Body of pancreas (tissue), 4 donors: ENCODE data around the gene MYPOP. TPM values are rescaled to one million over a fixed set of nuclear protein-coding genes. Genes with fewer than 3 reads are reported as not detected.

Experiments
- ATAC-seq: fragments of 150-250 bp; one replicate; pipeline ENCODE4 v1.9.1; 2016
- DNase-seq, 4 donors: peaks; one replicate each; pipeline ENCODE4 v3.0.0-alpha.2; 2019
- H3K27ac ChIP-seq, 4 donors: fragments of 200-600 bp; sonication (generic); 1 replicate in 3 of 4; 2 replicates in 1 of 4; pipeline versions ENCODE4 v1.5.1 to v1.6.1; 2016 to 2019; ENCODE audit warnings: mild to moderate bottlenecking in 1 of 4, mixed read lengths in 1 of 4, moderate library complexity in 1 of 4
- H3K27me3 ChIP-seq, 2 donors: fragments of 200-600 bp; sonication (generic); one replicate each; pipeline ENCODE4 v1.6.0; 2016; ENCODE audit warnings: mild to moderate bottlenecking in 1 of 2
- H3K36me3 ChIP-seq, 2 donors: fragments of 200-600 bp; sonication (generic); replicated peaks in 1 of 2; 2 replicates each; pipeline ENCODE4 v1.5.1; 2016; ENCODE audit warnings: low read depth in 2 of 2; ENCODE audit not compliant: insufficient read depth in 1 of 2
- H3K4me1 ChIP-seq: fragments of 200-600 bp; sonication (generic); one replicate; pipeline ENCODE4 v1.6.0; 2016
- H3K4me3 ChIP-seq, 2 donors: fragments of 200-600 bp; sonication (generic); 1 replicate in 1 of 2; 2 replicates in 1 of 2; pipeline ENCODE4 v1.5.1; 2016 to 2019
- H3K9me3 ChIP-seq, 3 donors: fragments of 200-600 bp; sonication (generic); 1 replicate in 2 of 3; 2 replicates in 1 of 3; pipeline ENCODE4 v1.5.1; 2016
- CTCF ChIP-seq, 7 experiments: fragments of 450-650 bp in 4 of 7; fragments of 200-600 bp in 3 of 7; sonication (generic) in 3 of 7; IDR thresholded peaks; one replicate each; pipeline ENCODE4 v1.5.1; 2016 to 2019; ENCODE audit warnings: antibody characterized with exemption in 7 of 7
- POLR2A ChIP-seq, 3 donors: fragments of 450-650 bp; IDR thresholded peaks; one replicate each; pipeline ENCODE4 v1.6.1; 2016; ENCODE audit warnings: antibody characterized with exemption in 3 of 3, mild to moderate bottlenecking in 2 of 3
- WGBS, 2 donors: methylation state at CpG; one replicate each; pipeline ENCODE4 v1.1.5; 2017; 5-methylcytosine and 5-hydroxymethylcytosine counted together
- intact Hi-C: fragments of 100-400 bp; cut with DNase I; formaldehyde crosslinking; loops from one replicate; pipeline ENCODE4 v1.15.1; 2023
- total RNA-seq, 2 donors: library from RNA; depleted of rRNA; stranded (reverse); fragments of >200 nt; gene quantifications; one replicate each; pipeline ENCODE4 v1.1.0, GENCODE V29; 2016

The MYPOP gene
- total RNA-seq, 2 donors from 2014 or later, result 6.7 to 13.5 TPM

- intact Hi-C loops, result no loop called here
- H3K4me3 ChIP-seq, result peak overlapping the region; percentile 2 to 49
- H3K27me3 ChIP-seq, result no peaks in the 10 kb centered on the region
- peak overlapping the region; percentile 83 to 96 (median 90) for H3K27ac ChIP-seq
- no peaks in the 10 kb centered on the region for H3K9me3 ChIP-seq
- WGBS, 2 donors, result 1% methylated on average over 17 to 32 of the region's 32 CpGs
- no peaks in the 10 kb centered on the region for H3K36me3 ChIP-seq
- DNase-seq (peak; percentile 91 to 94 (median 92)), ATAC-seq (peak; percentile 57)
- TF ChIP-seq CTCF (IDR thresholded peaks at IDR 0.05) (no peak), POLR2A (IDR thresholded peaks at IDR 0.05) (peak; percentile 28 to 81 (median 58))
- peaks cover 42% of the 10 kb centered on the region for H3K4me1 ChIP-seq
Measured at GRCh38 chr19:45886427-45887199, 15.8 kb downstream of the MYPOP start.

- Histone ChIP-seq H3K27me3 (no peaks in the 10 kb centered on the region), H3K4me1 (peaks cover 50% of the 10 kb centered on the region), H3K4me3 (peak within 1 kb of the TSS; percentile 7 to 49), H3K36me3 (no peaks in the 10 kb centered on the region), H3K27ac (peak within 1 kb of the TSS; percentile 83 to 96 (median 90)), H3K9me3 (no peaks in the 10 kb centered on the region)
- ATAC-seq (peak; percentile 58), DNase-seq (peak; percentile 93 to 96 (median 94))
- intact Hi-C loops, result no loop called here
- TF ChIP-seq CTCF (IDR thresholded peaks at IDR 0.05) (peak in 2 of 7 experiments; percentile 12 to 32), POLR2A (IDR thresholded peaks at IDR 0.05) (peak in 2 of 3 donors; percentile 46 to 55)
- 1% methylated on average over 42 to 75 of the region's 107 CpGs for WGBS, 2 donors
Measured at GRCh38 chr19:45885556-45886426, 16.6 kb downstream of the MYPOP start, which contains the start of gene IRF2BP1. TSS of gene IRF2BP1 (minus strand) at chr19:45886141. CDS start at chr19:45885774, 367 bp downstream.

GRCh38 chr19:45884682-45885555, 17.5 kb downstream of the MYPOP start:
- no peak for ATAC-seq
- intact Hi-C loops, result no loop called here
- Histone ChIP-seq H3K4me1 (peaks cover 59% of the 10 kb centered on the region), H3K9me3 (no peaks in the 10 kb centered on the region), H3K27ac (peak overlapping the region; percentile 83 to 96 (median 90)), H3K4me3 (peak overlapping the region; percentile 7 to 49), H3K27me3 (no peaks in the 10 kb centered on the region), H3K36me3 (no peaks in the 10 kb centered on the region)
- no peak for TF ChIP-seq POLR2A (IDR thresholded peaks at IDR 0.05)
- no peak for TF ChIP-seq CTCF (IDR thresholded peaks at IDR 0.05)
- 28 to 52% methylated on average over 9 to 69 of the region's 72 CpGs for WGBS, 2 donors
- DNase-seq, result peak in 2 of 4 donors; percentile 34 to 40

GRCh38 chr19:45883881-45884681, 18.3 kb downstream of the MYPOP start:
- no peak overlapping the region for H3K4me3 ChIP-seq
- TF ChIP-seq CTCF (IDR thresholded peaks at IDR 0.05) (no peak), POLR2A (IDR thresholded peaks at IDR 0.05) (no peak)
- DNase-seq (peak in 3 of 4 donors; percentile 38 to 44 (median 44)), ATAC-seq (no peak)
- peak overlapping the region; percentile 83 to 96 (median 90) for H3K27ac ChIP-seq
- peaks cover 68% of the 10 kb centered on the region for H3K4me1 ChIP-seq
- H3K36me3 ChIP-seq, result no peaks in the 10 kb centered on the region
- H3K27me3 ChIP-seq, result no peaks in the 10 kb centered on the region
- whole genome bisulfite sequencing, 2 donors, result 41 to 73% methylated on average over 3 to 52 of the region's 57 CpGs
- no peaks in the 10 kb centered on the region for H3K9me3 ChIP-seq
- intact Hi-C loops, result no loop called here
